Progenitor cell of endocrine pancreas (in vitro differentiated cells): ENCODE results near the gene STARD7. TPM values are rescaled to one million over a fixed set of nuclear protein-coding genes. Genes with fewer than 3 reads are reported as not detected.

Experiments
- DNase-seq: peaks from one replicate; pipeline ENCODE4 v3.0.0; 2021; ENCODE audit warnings: low spot score; ENCODE audit not compliant: unreplicated experiment
- H3K27ac Mint-ChIP-seq: 2 replicates; pipeline ENCODE4 v1.8.0; 2021; ENCODE audit warnings: mild to moderate bottlenecking, moderate library complexity, mixed read lengths
- H3K27me3 Mint-ChIP-seq: 2 replicates; pipeline ENCODE4 v1.8.0; 2021; ENCODE audit warnings: mixed read lengths
- H3K36me3 Mint-ChIP-seq: 2 replicates; pipeline ENCODE4 v1.8.0; 2022; ENCODE audit warnings: mixed read lengths; ENCODE audit not compliant: insufficient read depth
- H3K4me1 Mint-ChIP-seq: 2 replicates; pipeline ENCODE4 v1.8.0; 2021; ENCODE audit warnings: low read depth, mixed read lengths
- H3K4me3 Mint-ChIP-seq: 2 replicates; pipeline ENCODE4 v1.8.0; 2021; ENCODE audit warnings: low read depth, mild to moderate bottlenecking, moderate library complexity, mixed read lengths
- H3K9me3 Mint-ChIP-seq: 2 replicates; pipeline ENCODE4 v1.8.0; 2021; ENCODE audit warnings: low read depth, mixed read lengths
- CTCF ChIP-seq: fragments of 200-600 bp; sonication (generic); IDR thresholded peaks from one replicate; pipeline ENCODE4 v1.5.0; 2021; ENCODE audit warnings: antibody characterized with exemption, mild to moderate bottlenecking; ENCODE audit not compliant: unreplicated experiment
- total RNA-seq: library from RNA; stranded (reverse); gene quantifications from 2 replicates; pipeline ENCODE4 v1.2.1, GENCODE V29; 2021

STARD7 gene
- total RNA-seq, 1 donor from 2014 or later = 118 TPM

GRCh38 chr2:96157649-96158553 lies 50.7 kb downstream of the STARD7 start:
- no peaks in the 10 kb centered on the region for H3K36me3 Mint-ChIP-seq
- no peak overlapping the region for H3K27ac Mint-ChIP-seq
- H3K4me3 Mint-ChIP-seq = no peak overlapping the region
- no peak for DNase-seq
- no peak for TF ChIP-seq CTCF
- peaks cover 3% of the 10 kb centered on the region for H3K4me1 Mint-ChIP-seq
- peaks cover 5% of the 10 kb centered on the region for H3K9me3 Mint-ChIP-seq
- peaks cover 14% of the 10 kb centered on the region for H3K27me3 Mint-ChIP-seq

GRCh38 chr2:96156926-96157648 lies 51.5 kb downstream of the STARD7 start:
- Mint-ChIP-seq H3K27ac (no peak overlapping the region), H3K36me3 (no peaks in the 10 kb centered on the region), H3K27me3 (peaks cover 15% of the 10 kb centered on the region), H3K4me1 (peaks cover 3% of the 10 kb centered on the region), H3K4me3 (no peak overlapping the region), H3K9me3 (peaks cover 5% of the 10 kb centered on the region)
- no peak for DNase-seq
- no peak for TF ChIP-seq CTCF

- H3K9me3 Mint-ChIP-seq = peaks cover 5% of the 10 kb centered on the region
- H3K36me3 Mint-ChIP-seq = no peaks in the 10 kb centered on the region
- no peak overlapping the region for H3K27ac Mint-ChIP-seq
- DNase-seq = no peak
- TF ChIP-seq CTCF = no peak
- no peak overlapping the region for H3K4me3 Mint-ChIP-seq
- peaks cover 13% of the 10 kb centered on the region for H3K27me3 Mint-ChIP-seq
- H3K4me1 Mint-ChIP-seq = no peaks in the 10 kb centered on the region
Observed at GRCh38 chr2:96156011-96156820, 52.4 kb downstream of the STARD7 start.

- H3K27me3 Mint-ChIP-seq = peaks cover 13% of the 10 kb centered on the region
Observed at GRCh38 chr2:96154506-96155380, 53.9 kb downstream of the STARD7 start.

More at GRCh38 chr2:96154506-96155380, 53.9 kb downstream of the STARD7 start:
- Mint-ChIP-seq H3K4me3 (no peak overlapping the region), H3K36me3 (no peaks in the 10 kb centered on the region), H3K27ac (no peak overlapping the region), H3K9me3 (no peaks in the 10 kb centered on the region), H3K4me1 (no peaks in the 10 kb centered on the region)
- DNase-seq = no peak
- no peak for TF ChIP-seq CTCF
